IMR-90 (cell line): Measurements from ENCODE around the gene IFI44. TPM values are rescaled to one million over a fixed set of nuclear protein-coding genes. Genes with fewer than 3 reads are reported as not detected.
A peak's percentile ranks its signal among the peaks of the same experiment; 100 is the strongest.

ENCODE experiments used
- ATAC-seq: fragments of 200-7000 bp; cut with Tn5 transposase; 2 replicates; pipeline ENCODE4 v1.9.1; 2020; ENCODE audit warnings: low read depth, mild to moderate bottlenecking, moderate library complexity
- BruUV-seq: library from RNA; stranded (reverse); fragments of 400-500 nt; replicated peaks from 2 replicates; lab custom pipeline; 2021; lab: Mats Ljungman, UMichigan
- CTCF ChIA-PET: fragments of 300-600 bp; formaldehyde crosslinking; extraction: SDS; loops from one replicate; lab custom pipeline; 2021; ENCODE audit warnings: antibody characterized with exemption; lab: Yijun Ruan, JAX
- POLR2A ChIA-PET: fragments of 300-600 bp; sonication (Branson Sonifier 250); formaldehyde crosslinking; loops from one replicate; lab custom pipeline; 2022; ENCODE audit warnings: antibody characterized with exemption; ENCODE audit not compliant: unreplicated experiment; lab: Charles Lee
- DNase-seq: peaks from one replicate; pipeline ENCODE4 v3.0.0; 2013
- H2AFZ ChIP-seq: replicated peaks from 2 replicates; pipeline ENCODE3; 2013; ENCODE audit warnings: low read length, mild to moderate bottlenecking; ENCODE audit not compliant: poor library complexity
- H2AK5ac ChIP-seq: 2 replicates; pipeline ENCODE4 v1.6.1; 2013; ENCODE audit warnings: low read depth, low read length, inconsistent platforms
- H2AK9ac ChIP-seq: replicated peaks from 2 replicates; pipeline ENCODE3; 2013; ENCODE audit warnings: mild to moderate bottlenecking, low read depth, low read length, moderate library complexity; ENCODE audit not compliant: poor library complexity
- H2BK120ac ChIP-seq: 2 replicates; pipeline ENCODE4 v1.6.1; 2013; ENCODE audit warnings: low read depth, low read length, inconsistent platforms
- H2BK15ac ChIP-seq: 3 replicates; pipeline ENCODE4 v1.6.1; 2013; ENCODE audit warnings: low read depth, low read length, inconsistent platforms
- H2BK20ac ChIP-seq: 2 replicates; pipeline ENCODE4 v1.6.1; 2013; ENCODE audit warnings: low read depth, mild to moderate bottlenecking, inconsistent platforms, low read length, moderate library complexity
- H2BK5ac ChIP-seq: 2 replicates; pipeline ENCODE4 v1.6.1; 2013; ENCODE audit warnings: mild to moderate bottlenecking, low read depth, low read length, inconsistent platforms; ENCODE audit not compliant: poor library complexity, severe bottlenecking
- H3K14ac ChIP-seq: replicated peaks from 2 replicates; pipeline ENCODE4 v1.6.1; 2013; ENCODE audit warnings: low read depth, low read length, inconsistent platforms
- H3K18ac ChIP-seq: 2 replicates; pipeline ENCODE4 v1.6.1; 2013; ENCODE audit warnings: low read depth, low read length, control low read depth
- H3K23ac ChIP-seq: 2 replicates; pipeline ENCODE4 v1.6.1; 2013; ENCODE audit warnings: low read depth, low read length, inconsistent platforms
- H3K27ac ChIP-seq: 2 replicates; pipeline ENCODE4 v1.5.1; 2013; ENCODE audit warnings: mild to moderate bottlenecking, control low read depth, low read length; ENCODE audit not compliant: insufficient read depth
- H3K27me3 ChIP-seq: 2 replicates; pipeline ENCODE4 v1.6.1; 2013; ENCODE audit warnings: low read length; ENCODE audit not compliant: control insufficient read depth, insufficient read depth
- H3K36me3 ChIP-seq: 2 replicates; pipeline ENCODE4 v1.6.1; 2013; ENCODE audit warnings: low read length, mixed read lengths; ENCODE audit not compliant: control insufficient read depth, insufficient read depth
- H3K4ac ChIP-seq: 2 replicates; pipeline ENCODE4 v1.6.1; 2013; ENCODE audit warnings: low read depth, low read length, inconsistent platforms
- H3K4me1 ChIP-seq: 2 replicates; pipeline ENCODE4 v1.6.1; 2013; ENCODE audit warnings: low read length, mixed read lengths; ENCODE audit not compliant: control insufficient read depth, insufficient read depth
- H3K4me2 ChIP-seq: 2 replicates; pipeline ENCODE4 v1.6.1; 2013; ENCODE audit warnings: low read depth, mild to moderate bottlenecking, control low read depth, low read length, moderate library complexity
- H3K4me3 ChIP-seq: 2 replicates; pipeline ENCODE4 v1.5.1; 2013; ENCODE audit warnings: low read depth, mild to moderate bottlenecking, control low read depth, low read length, moderate library complexity; ENCODE audit not compliant: insufficient read depth
- H3K56ac ChIP-seq: 2 replicates; pipeline ENCODE4 v1.6.1; 2013; ENCODE audit warnings: low read length, inconsistent platforms; ENCODE audit not compliant: insufficient read depth; ENCODE audit errors: extremely low read depth
- H3K79me1 ChIP-seq, 2 experiments: 2 replicates each; pipeline ENCODE4 v1.6.1; 2013; ENCODE audit warnings: low read length in 2 of 2, inconsistent platforms in 1 of 2, low read depth in 1 of 2
- H3K9ac ChIP-seq: 2 replicates; pipeline ENCODE4 v1.6.1; 2013; ENCODE audit warnings: low read depth, low read length, control low read depth
- H3K9me1 ChIP-seq: 2 replicates; pipeline ENCODE4 v1.6.1; 2013; ENCODE audit warnings: low read length, inconsistent platforms; ENCODE audit not compliant: insufficient read depth
- H3K9me3 ChIP-seq: 2 replicates; pipeline ENCODE4 v1.6.1; 2013; ENCODE audit warnings: low read length; ENCODE audit not compliant: control insufficient read depth, insufficient read depth
- H4K20me1 ChIP-seq: 2 replicates; pipeline ENCODE4 v1.6.1; 2013; ENCODE audit warnings: low read length, inconsistent platforms; ENCODE audit not compliant: insufficient read depth
- H4K5ac ChIP-seq: 2 replicates; pipeline ENCODE4 v1.6.1; 2013; ENCODE audit warnings: mild to moderate bottlenecking, low read depth, low read length, control low read depth
- H4K8ac ChIP-seq, 2 experiments: 2 replicates each; pipeline ENCODE4 v1.6.1; 2013; ENCODE audit warnings: low read depth in 2 of 2, low read length in 2 of 2, control low read depth in 1 of 2, inconsistent platforms in 1 of 2
- H4K91ac ChIP-seq: 2 replicates; pipeline ENCODE4 v1.6.1; 2013; ENCODE audit warnings: low read depth, low read length, inconsistent platforms; ENCODE audit not compliant: insufficient read depth
- BHLHE40 ChIP-seq: fragments of 150-350 bp; IDR thresholded peaks from 2 replicates; pipeline ENCODE4 v1.6.1; 2016; ENCODE audit warnings: mild to moderate bottlenecking, low read depth, low read length
- CEBPB ChIP-seq: IDR thresholded peaks from 2 replicates; pipeline ENCODE4 v1.6.1; 2012; ENCODE audit warnings: low read depth, low read length, improper control_type of control experiment
- CHD1 ChIP-seq: IDR thresholded peaks from 2 replicates; pipeline ENCODE4 v1.6.1; 2012; ENCODE audit warnings: low read depth, low read length, improper control_type of control experiment
- CTCF ChIP-seq: conservative IDR thresholded peaks from 2 replicates; pipeline ENCODE4 v1.5.1; 2012; ENCODE audit warnings: mild to moderate bottlenecking, low read depth, low read length, improper control_type of control experiment
- ELK1 ChIP-seq: fragments of 150-350 bp; IDR thresholded peaks from 2 replicates; pipeline ENCODE4 v1.6.1; 2016; ENCODE audit warnings: low read depth, mild to moderate bottlenecking, low read length, moderate library complexity, borderline replicate concordance
- FOS ChIP-seq: fragments of 150-350 bp; IDR thresholded peaks from 2 replicates; pipeline ENCODE4 v1.6.1; 2016; ENCODE audit warnings: low read depth, low read length
- MAFK ChIP-seq: IDR thresholded peaks from 2 replicates; pipeline ENCODE4 v1.6.1; 2012; ENCODE audit warnings: low read depth, low read length, improper control_type of control experiment
- MAZ ChIP-seq: IDR thresholded peaks from 2 replicates; pipeline ENCODE4 v1.6.1; 2012; ENCODE audit warnings: low read depth, mild to moderate bottlenecking, low read length, improper control_type of control experiment, moderate library complexity, borderline replicate concordance
- MXI1 ChIP-seq: IDR thresholded peaks from 2 replicates; pipeline ENCODE4 v1.6.1; 2012; ENCODE audit warnings: low read depth, mild to moderate bottlenecking, low read length, moderate library complexity, borderline replicate concordance
- NFE2L2 ChIP-seq: fragments of 150-350 bp; IDR thresholded peaks from 2 replicates; pipeline ENCODE4 v1.6.1; 2016; ENCODE audit warnings: low read depth, mild to moderate bottlenecking, low read length
- POLR2A ChIP-seq: IDR thresholded peaks from 2 replicates; pipeline ENCODE4 v1.6.1; 2012; ENCODE audit warnings: mild to moderate bottlenecking, low read depth, low read length
- RAD21 ChIP-seq: IDR thresholded peaks from 2 replicates; pipeline ENCODE4 v1.6.1; 2012; ENCODE audit warnings: low read length, improper control_type of control experiment
- RCOR1 ChIP-seq: IDR thresholded peaks from 2 replicates; pipeline ENCODE4 v1.6.1; 2012; ENCODE audit warnings: mild to moderate bottlenecking, low read length, improper control_type of control experiment; ENCODE audit not compliant: insufficient replicate concordance
- RFX5 ChIP-seq: IDR thresholded peaks from 2 replicates; pipeline ENCODE4 v1.8.0; 2012; ENCODE audit warnings: low read depth, mild to moderate bottlenecking, low read length, moderate library complexity
- SMC3 ChIP-seq: fragments of 150-350 bp; IDR thresholded peaks from 2 replicates; pipeline ENCODE4 v1.6.1; 2016; ENCODE audit warnings: low read depth, mild to moderate bottlenecking, antibody characterized with exemption, low read length, moderate library complexity
- USF2 ChIP-seq: fragments of 150-350 bp; IDR thresholded peaks from 2 replicates; pipeline ENCODE4 v1.6.1; 2017; ENCODE audit warnings: mild to moderate bottlenecking, antibody characterized with exemption, low read length, low read depth
- WGBS, 2 experiments: methylation state at CpG; one replicate each; pipeline versions ENCODE4 v1.1.5 to v1.1.7; 2013; ENCODE audit warnings: missing lambda C conversion rate in 2 of 2; ENCODE audit not compliant: insufficient read length in 1 of 2; ENCODE audit errors: extremely low coverage in 2 of 2; 5-methylcytosine and 5-hydroxymethylcytosine counted together
- dilution Hi-C: fragments of 300-500 bp; cut with HindIII; formaldehyde crosslinking; loops from one replicate; pipeline ENCODE4 v1.14.3; 2018; ENCODE audit warnings: low sequenced_read_pairs; ENCODE audit not compliant: unreplicated experiment
- in situ Hi-C: fragments of 300-500 bp; cut with MboI; formaldehyde crosslinking; loops from 3 replicates; pipeline ENCODE4 v1.14.3; 2019; ENCODE audit warnings: low sequenced_read_pairs, inconsistent platforms, mixed read lengths
- intact Hi-C: fragments of 100-400 bp; cut with micrococcal nuclease; formaldehyde crosslinking; loops from 2 replicates; pipeline ENCODE4 v1.10.0; 2022
- polyA plus RNA-seq, 3 experiments: library from polyadenylated mRNA; depleted of rRNA; stranded (reverse); fragments of >200 nt; gene quantifications; 2 replicates each; pipeline ENCODE4 v1.2.3, GENCODE V29; 2012; ENCODE audit warnings: low replicate concordance in 1 of 3
- total RNA-seq: library from RNA; depleted of rRNA; stranded (reverse); fragments of >200 nt; gene quantifications from 2 replicates; pipeline ENCODE4 v1.2.3, GENCODE V29; 2012

IFI44 gene
- total and polyA plus RNA-seq, 2 of the 4 experiments (the other 2 are of a cell fraction) = 2.2 to 2.7 TPM

GRCh38 chr1:78664763-78665162, 15.1 kb downstream of the IFI44 start:
- no peak overlapping the region for H4K91ac ChIP-seq
- CTCF ChIA-PET = no interaction called here
- H3K9me1 ChIP-seq = no peaks in the 10 kb centered on the region
- no peak overlapping the region for H3K18ac ChIP-seq
- peak; percentile 9 for DNase-seq
- no peak overlapping the region for H2AK9ac ChIP-seq
- intact Hi-C loops = no loop called here
- POLR2A ChIA-PET = no interaction called here
- no peak overlapping the region for H3K23ac ChIP-seq
- dilution Hi-C loops = no loop called here
- BruUV-seq = no TSS peak
- no peak overlapping the region for H2BK120ac ChIP-seq
- no peak overlapping the region for H2AK5ac ChIP-seq
- in situ Hi-C loops = loop anchor here (5.0 kb wide), 1 partner anchor 532 kb away; no protein-coding TSS in a partner anchor
- no peak overlapping the region for H4K5ac ChIP-seq
- no peak overlapping the region for H2BK5ac ChIP-seq
- H3K27me3 ChIP-seq = no peaks in the 10 kb centered on the region
- H2AFZ ChIP-seq = no peak overlapping the region
- no CpG with 5 or more reads among the region's 1 CpG for WGBS, 2 experiments
- no peak overlapping the region for H2BK20ac ChIP-seq
- no peaks in the 10 kb centered on the region for H3K4me1 ChIP-seq
- no peak overlapping the region for H3K4me3 ChIP-seq
- H3K27ac ChIP-seq = no peak overlapping the region
- no peak overlapping the region for H3K56ac ChIP-seq
- no peak overlapping the region for H3K4me2 ChIP-seq
- no peak overlapping the region for H3K14ac ChIP-seq
- H2BK15ac ChIP-seq = no peak overlapping the region
- no peaks in the 10 kb centered on the region for H4K20me1 ChIP-seq
- H4K8ac ChIP-seq = no peak overlapping the region
- no peaks in the 10 kb centered on the region for H3K36me3 ChIP-seq
- no peaks in the 10 kb centered on the region for H3K79me1 ChIP-seq
- no peak overlapping the region for H3K9ac ChIP-seq
- no peaks in the 10 kb centered on the region for H3K9me3 ChIP-seq
- no peak overlapping the region for H3K4ac ChIP-seq
- TF ChIP-seq ELK1 = no peak
- no peak for TF ChIP-seq CTCF
- TF ChIP-seq RAD21 = no peak
- no peak for TF ChIP-seq MXI1
- TF ChIP-seq POLR2A = no peak
- TF ChIP-seq RCOR1 = no peak
- no peak for TF ChIP-seq USF2
- TF ChIP-seq FOS = no peak
- no peak for TF ChIP-seq CHD1
- TF ChIP-seq SMC3 = no peak
- TF ChIP-seq RFX5 = no peak
- TF ChIP-seq NFE2L2 = no peak
- TF ChIP-seq MAZ = no peak
- no peak for TF ChIP-seq MAFK
- TF ChIP-seq BHLHE40 = no peak
- no peak for TF ChIP-seq CEBPB
- no peak for ATAC-seq
